NCI-H774 (cell line): ENCODE measurements around the gene PRKCB.

ENCODE experiments used
- DNase-seq: peaks from one replicate; lab custom pipeline; 2025; lab: John Stamatoyannopoulos, UW

Gene PRKCB

DNA sequence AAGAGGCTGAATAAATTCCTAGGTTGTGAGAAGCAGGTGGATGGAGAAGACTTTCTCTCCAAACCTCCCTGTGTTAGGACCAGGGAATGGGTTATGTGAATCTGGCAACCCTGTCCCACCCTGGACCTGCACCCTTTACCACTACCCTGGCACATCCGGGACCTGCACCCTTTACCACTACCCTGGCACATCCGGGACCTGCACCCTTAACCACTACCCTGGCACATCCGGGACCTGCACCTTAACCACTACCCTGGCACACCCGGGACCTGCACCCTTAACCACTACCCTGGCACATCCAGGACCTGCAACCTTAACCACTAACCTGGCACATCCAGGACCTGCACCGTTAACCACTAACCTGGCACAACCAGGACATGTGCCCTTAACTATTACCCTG is 213.3 kb downstream of the PRKCB start:
- DNase-seq, result no peak

DNA sequence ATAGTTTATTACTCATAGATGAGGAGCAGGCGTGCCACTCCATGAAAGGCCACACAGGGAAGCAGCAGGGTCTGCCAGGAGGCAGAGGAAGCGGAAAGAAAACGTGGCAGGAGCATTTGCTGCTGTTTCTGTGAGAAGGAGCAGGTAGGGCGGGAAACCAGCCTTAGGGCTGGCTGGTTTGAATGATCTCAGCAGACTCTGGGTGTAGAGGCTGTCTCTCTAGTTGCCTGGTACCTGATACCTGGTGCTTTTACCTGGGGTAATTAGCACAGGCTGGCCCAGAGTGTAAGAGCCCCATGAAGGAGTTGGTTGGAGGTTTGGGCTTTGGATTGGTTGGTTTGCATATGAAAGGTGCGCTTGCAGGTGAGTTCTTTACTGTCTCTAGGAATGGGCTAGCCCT is 215.3 kb downstream of the PRKCB start:
- DNase-seq, result no peak

DNA sequence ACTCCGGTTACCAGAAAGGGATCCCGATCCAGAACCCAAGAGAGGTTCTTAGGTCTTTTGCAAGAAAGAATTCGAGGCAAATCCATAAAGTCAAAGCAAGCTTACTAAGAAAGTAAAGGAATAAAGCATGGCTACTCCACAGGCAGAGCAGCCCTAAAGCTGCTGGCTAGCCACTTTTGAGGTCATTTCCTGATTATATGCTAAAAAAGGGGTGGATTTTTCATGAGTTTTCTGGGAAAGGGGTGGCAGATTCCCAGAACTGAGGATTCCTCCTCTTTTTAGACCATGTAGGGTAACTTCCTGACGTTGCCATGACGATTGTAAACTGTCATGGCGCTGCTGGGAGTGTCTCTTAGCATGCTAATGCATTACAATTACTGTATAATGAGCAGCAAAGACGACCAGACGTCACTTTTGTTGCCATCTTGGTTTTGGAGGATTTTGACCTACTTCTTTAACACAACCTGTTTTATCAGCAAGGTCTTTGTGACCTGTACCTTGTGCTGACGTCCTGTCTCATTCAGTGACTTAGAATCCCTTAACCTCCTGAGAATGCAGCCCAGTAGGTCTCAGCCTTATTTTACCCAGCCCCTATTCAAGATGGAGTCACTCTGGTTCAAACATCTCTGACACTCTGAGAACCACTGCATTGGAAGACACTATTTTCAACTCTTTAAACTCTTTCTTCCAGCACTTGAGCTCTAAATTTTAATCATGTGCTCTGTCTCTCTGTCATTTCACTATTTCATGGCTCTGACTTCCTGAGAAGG is 216.7 kb downstream of the PRKCB start:
- DNase-seq, result no peak

DNA sequence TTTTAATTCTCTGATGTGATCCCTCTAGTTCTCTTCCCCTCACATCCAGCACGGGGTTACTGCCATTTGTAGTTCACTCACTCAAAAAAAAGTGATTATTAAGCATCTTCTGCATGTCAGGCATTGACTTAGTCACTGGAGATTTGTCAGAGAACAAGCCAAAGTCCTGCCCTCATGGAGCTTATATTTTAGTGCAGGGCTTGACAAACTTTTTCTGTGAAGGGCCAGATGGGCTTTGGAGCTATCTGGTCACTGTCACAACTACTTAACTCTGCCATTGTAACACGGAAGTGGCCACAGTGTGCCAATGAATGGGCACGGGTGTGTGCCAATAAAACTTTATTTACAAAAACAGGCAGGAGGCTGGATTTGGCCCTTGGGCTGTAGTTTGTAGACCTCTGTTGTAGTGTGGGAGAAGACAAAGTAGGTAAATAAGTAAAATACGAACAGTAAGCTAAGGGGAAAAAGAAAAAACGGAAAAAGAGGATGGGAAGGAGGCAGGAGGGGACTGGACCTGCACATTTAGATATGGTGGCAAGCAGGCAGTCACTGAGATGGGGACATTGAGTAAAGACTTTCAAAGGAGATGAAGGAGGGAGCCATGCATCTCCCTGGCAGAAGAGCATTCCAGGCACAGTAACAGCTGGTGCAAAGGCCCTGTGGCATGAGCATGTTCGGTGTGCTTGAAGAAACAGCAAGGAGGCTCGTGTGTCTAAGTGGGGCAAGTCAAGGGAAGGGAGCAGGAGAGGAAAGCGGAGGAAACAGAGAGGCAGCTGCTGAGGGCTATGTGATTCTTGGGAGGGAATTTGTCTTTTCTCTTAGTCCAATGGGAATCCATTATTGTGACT is 217.5 kb downstream of the PRKCB start:
- no peak for DNase-seq

DNA sequence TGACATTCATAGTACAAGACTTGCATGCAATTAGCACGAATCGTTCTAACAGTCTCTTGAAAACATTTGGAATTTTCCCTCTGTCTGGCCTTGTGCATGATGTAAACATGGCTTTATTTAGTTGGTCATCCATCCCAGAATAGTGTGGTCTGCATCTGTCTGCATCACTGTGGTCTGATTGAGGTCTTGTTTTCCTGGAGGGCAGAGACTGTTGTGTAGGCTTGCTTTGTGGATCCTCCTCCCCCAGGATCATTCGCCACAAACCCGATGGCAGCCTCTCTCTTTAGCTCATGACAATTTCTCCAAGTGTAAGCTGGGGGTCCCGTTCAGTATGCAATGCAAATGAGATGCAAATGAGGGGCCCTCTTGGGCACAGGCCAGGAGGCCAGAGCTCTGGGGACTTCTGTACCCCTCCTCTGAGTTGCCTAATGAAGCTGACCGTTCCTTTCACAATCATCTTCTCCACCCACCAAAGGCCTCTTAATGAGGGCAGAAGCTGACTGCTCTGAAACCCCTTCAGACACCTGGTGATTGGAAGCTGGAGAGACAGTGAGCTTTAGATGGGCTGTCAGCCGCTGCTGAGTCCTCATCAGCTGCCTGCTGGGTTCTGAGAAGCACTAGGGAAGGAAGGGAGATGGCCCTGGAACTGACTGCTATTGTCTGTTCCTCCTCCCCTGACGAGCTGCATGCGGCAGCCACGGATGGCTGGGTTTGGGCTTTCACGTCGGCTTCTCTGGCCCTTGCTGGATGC is 219.1 kb downstream of the PRKCB start:
- DNase-seq, result no peak

DNA sequence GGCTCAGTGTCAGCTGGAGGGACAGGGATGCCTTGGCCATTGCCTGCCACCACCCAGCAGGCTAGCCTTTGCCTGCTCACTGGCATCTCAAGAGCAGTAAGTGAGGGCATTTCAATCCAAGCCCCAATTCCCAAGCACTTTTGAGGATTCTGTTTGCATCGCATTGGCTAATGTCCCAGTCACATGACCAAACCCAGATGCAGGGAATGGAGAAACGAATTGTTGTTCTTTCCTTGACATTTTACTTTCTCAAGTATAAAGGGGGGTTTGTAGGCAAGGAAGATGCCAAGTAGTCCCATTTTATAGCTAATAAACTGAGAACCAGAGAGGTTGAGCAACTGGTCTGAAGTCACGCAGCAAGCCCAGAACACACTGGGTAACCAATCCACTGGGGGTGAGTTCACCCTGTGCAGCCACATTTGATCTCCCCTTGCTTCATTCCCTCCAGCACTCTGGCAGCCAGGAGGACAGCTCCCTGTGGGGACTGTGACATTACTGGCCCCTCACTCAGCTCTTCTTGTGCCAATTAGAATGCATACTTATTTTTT is 226.6 kb downstream of the PRKCB start:
- no peak for DNase-seq

DNA sequence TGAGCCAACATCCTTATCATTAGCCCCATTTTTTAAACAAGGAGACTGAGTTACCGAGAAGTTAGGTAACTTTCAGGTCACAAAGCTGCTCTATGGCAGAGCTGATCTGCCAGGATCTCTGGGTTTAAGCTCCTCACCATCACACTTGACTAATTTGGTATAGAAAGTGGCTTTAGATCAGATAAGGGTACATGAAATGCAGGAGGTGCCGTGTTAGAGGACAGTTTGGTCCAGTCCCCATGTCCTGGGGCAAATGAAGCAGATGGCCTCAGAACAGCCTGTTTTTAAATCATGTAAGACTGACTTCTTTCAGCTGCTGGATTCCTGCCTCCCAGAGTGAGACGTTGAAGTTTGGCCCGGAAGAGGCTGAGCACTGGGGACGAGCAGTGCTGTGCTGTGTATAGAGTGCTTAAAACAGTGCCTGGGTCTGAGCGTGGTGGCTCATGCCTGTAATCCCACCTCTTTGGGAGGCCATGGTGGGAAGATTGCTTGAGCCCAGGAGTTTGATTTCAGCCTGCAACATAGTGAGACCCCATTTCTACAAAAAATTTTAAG is 233.3 kb downstream of the PRKCB start:
- no peak for DNase-seq

DNA sequence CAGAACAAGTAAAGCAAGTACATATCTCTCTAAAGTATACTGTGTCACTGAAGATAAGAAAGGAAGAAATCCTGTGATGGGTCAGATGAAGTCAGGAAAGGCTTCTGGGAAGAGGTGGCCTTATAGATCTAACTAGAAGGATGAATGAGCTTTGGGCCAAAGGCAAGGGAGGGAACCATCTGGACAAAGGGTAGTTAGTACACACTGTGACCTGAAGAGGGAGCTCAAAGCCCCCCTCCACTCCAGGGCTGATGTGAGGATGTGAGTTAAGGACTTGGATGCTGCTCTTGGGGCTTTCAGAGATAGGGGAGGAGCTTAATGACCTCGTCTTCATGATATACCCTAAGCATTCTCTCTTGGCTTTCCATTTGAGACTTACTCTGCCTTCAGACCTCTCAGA is 235.1 kb downstream of the PRKCB start:
- no peak for DNase-seq

DNA sequence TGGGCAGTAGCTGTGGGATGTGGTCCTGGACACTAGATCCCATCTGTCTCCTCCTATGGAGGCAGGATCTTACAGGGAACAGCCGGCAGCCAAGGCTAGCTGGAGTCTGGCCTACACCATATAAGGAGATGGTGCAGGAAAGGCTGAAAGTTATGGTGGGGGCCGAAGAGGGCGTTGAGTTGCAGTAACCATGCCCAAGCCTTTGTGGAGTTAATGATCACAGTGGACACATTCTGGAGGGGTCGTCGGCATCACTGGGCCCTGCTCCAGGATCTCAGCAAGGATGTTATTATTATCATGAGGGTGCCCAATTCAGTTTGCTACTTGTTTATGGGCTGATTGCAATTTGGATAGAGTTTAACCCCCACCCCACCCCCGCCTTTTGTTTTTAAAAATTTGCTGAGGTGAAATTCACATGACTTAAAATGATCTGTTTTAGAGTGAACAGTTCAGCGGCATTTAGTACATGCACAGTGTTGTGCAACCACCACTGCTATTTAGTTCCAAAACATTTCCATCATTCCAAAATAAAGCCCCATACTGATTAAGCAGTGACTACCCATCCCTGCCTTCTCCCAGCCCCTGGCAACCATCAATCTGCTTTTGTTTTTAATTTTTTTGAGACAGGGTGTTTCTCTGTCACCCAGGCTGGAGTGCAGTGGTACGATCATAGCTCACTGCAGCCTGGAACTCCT is 236.0 kb downstream of the PRKCB start:
- DNase-seq, result no peak

DNA sequence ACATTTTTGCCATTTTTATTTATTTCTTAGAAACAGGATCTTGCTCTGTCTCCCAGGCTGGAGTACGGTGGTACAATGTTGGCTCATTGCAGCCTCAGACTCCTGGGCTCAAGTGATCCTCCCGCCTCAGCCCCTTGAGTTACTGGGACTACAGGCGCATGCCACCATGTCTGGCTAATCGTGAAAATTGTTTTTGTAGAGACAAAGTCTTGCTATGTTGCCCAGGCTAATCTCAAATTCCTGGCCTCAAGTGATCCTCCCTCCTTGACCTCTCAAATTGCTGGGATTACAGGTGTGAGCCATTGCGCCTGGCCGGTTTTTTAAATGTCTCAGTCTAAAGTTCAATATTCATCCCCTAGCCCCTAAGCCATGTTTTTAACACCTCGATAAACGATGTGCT is 237.5 kb downstream of the PRKCB start:
- no peak for DNase-seq

DNA sequence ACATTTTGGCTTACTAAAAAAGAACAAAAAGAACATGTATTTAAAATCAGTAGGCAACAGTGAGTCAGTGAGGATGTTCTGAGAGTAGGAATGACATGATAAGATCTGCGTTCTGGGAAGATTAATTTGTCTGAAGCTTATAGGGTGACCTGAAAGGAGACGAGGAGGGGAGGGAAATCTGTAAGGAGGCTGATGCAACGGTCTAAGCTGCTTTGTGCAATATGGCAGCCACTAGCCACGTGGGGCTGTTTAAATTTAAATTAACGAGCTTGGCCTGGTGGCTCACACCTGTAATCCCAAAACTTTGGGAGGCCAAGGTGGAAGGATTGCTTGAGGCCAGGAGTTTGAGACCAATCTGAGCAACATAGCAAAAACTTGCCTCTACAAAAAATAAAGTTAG is 238.8 kb downstream of the PRKCB start:
- no peak for DNase-seq

DNA sequence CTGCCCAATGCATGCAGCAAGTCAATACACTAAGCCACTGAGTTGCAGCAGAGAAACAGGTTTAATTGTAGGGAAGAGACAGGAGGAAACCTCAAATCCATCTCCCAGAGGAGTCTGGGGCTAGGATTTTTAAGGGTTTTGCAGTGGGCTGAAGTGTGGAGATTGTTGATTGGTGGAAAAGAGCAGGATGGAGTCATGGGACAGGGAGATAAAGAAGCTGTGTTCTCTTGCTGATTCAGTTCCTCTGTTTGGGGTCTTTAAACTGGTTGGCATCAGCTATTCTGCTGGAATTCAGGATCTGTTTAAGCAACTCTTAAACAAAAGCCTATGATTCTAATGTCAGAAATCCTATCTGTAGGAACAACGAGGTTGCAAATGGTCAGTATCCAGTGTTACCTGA is 239.5 kb downstream of the PRKCB start:
- no peak for DNase-seq

DNA sequence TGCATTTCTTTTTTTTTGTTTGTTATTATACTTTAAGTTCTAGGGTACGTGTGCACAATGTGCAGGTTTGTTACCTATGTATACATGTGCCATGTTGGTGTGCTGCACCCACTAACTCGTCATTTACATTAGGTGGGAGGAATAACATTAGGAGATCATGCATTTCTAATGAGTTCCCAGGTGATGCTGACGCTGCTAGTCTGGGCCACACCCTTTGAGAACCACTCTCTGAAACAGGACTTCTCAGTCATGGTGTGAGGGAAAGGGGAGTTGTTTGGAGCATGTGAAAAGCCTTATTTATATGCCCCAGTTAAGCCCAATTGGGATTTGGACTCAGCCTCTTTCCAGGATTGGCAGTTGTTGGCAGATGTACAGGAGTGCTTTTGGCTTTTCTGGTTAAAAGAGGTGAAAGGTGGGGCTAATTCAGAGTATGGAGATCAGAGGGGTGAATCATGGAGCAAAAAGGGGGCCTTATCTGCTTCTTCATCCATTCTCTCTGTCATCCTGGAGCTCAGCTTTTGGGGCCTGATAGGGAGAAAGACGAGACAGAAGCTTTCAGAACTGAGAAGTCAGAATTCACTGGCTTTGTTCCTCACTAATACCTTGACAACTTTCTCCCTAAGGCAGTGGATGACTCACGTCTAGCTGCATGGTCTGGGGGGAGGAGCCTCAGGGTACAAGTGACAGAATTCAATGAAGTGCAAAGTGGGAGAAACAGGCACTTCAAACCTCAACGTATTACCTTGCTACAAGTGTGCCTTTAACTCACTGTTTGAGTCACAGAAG is 240.3 kb downstream of the PRKCB start:
- no peak for DNase-seq

DNA sequence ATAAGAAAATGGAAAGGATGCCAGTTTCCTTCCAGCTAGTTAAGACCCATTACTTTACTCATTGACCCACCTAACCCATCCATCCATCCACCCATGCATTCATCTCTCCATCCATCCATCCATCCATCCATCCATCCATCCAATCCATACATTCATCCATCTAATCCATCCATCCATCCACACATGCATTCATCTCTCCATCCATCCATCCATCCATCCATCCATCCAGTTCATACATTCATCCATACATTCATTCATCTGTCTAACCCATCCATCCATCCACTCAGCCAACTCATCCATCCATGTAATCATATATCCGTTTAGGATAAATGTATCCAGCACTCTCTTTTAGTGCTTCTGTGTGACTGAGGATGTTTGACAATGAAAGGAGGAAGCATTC is 241.5 kb downstream of the PRKCB start:
- no peak for DNase-seq

DNA sequence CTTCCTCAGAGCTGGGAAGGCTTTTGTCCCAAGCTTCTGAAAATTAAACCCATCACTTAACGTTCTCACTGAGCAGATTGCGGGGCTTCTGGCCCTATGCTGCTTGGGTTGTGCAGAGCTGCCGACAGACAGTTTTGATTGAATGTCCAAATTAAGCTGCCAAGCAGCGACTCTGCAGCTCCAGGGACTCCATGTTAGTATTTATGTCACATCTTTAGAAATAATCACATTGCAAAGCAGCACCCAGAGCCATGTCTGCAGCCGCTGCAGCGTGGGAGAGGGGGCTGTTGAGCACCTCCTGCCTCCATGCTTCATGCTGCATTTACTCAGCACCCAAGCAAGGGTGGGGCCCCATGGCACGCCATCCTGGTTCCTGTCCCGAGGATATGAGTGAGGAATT is 242.2 kb downstream of the PRKCB start:
- DNase-seq, result no peak

DNA sequence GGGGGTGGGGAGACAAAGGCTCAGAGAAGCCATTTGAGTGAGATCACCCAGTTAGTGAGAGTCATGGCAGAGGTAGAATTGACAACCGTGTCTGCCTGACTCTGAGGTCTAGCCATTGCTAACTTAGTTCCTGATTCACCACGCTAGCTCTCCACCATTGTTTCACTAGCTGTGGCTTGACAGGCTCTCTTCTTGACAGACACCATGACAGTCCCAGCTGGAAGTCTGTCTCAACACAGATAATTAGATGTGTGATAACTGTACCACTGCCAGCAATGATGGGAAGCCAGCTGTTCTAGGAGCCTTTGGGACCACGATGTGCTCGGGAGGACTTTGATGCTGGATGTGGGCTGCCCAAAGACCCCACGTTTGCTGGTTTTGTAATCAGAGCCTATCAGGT is 249.9 kb downstream of the PRKCB start:
- no peak for DNase-seq

DNA sequence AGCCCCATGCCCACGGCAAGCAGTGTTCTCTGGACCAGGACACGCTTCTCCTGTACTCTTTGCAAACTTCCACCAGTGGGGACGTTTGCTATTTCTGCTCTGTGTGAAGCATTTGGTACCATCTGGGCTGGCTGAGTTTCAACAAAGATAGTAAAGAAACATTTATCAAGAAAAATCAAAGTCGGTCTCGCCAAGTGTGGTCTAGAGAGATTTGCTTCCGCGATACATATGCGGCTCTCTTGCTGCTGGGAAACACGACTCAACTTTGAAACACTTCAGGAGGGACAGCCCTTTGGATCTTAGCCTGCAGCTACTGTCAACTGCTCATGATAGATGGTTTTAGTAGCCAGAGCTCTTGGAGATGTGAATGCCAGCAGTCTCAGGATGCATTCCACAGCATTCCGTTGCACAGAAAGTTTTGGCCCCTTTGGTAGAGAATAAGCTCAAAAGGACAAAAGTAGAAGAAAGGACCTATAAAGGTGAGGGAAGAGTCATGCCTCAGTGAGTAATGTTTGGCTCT is 252.2 kb downstream of the PRKCB start:
- no peak for DNase-seq

DNA sequence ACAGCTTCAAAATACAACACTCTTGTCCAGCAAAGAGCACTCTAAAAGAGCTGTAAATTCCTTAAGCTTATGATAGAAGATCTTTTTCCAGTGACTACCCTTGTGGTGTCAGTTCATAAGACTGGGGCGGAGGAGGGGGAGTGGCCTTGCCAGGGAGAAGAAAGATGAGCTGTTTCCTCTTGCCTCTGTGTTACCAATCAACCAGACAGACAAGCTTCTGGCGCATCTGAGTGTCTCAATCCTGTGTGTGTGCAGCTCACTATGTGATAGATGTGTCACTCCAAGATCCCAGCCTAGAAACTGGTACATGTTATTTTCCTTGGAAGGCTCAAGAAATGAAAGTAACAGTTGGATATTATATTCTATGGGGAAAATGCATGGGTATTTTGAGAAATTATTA is 253.0 kb downstream of the PRKCB start:
- DNase-seq, result no peak

DNA sequence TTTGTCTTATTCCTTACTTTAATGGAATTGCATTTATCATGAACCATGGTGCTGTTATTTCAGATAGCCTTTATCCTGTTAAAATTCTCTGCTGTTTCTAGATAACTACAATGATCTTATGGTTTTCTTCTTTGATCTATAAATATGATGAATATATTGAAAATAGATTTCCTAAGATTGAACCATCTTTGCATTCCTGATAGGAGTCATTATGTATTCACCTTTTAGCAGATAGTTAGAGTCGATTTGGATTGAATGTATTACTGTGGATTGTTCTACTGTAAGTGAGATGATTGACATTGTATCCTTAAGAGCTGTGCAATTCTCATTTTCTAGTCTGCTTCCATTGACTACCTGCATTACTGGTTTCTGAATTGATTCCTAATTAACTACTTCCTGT is 255.3 kb downstream of the PRKCB start:
- no peak for DNase-seq

DNA sequence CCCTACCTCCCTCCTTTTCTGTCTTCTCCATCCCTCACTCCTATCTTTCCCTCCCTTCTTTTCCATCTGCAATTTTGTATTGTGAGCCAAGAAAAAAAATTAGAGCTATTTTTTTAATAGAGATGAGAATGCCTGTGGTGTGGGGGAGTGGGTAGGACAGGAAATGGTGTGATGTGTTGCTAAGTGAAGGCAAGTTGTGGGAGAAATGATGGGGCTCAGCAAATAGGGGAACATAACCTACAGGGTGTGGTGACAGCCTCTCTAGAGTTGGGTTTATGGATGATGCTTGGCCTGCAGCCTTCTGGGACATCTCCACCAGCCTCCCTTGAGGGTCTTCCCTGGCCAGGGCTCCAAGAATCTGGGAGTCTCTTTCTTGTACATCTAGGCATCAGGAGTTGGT is 257.3 kb downstream of the PRKCB start:
- DNase-seq, result no peak

DNA sequence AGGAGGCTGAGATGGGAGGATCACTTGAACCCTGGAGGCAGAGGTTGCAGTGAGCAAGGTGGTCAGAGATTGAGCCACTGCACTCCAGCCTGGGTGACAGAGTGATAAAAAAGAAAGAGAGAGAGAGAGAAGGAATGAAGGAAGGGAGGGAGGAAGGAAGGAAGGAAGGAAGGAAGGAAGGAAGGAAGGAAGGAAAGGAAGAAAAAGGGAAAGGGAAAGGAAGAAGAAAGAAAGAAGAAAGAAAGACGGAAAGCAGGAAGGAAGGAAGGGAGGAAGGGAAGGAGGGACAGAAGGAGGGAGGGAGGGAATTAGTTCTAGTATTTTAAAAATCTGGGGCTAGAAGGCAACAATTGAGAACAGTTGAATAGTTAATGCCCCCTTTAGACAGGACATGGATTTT is 258.9 kb downstream of the PRKCB start:
- no peak for DNase-seq
